Thymus (tissue), 11 donors: ENCODE data around the gene MICAL1. TPM values are rescaled to one million over a fixed set of nuclear protein-coding genes. Genes with fewer than 3 reads are reported as not detected.

Experiments
- DNase-seq, 9 donors: peaks; one replicate each; pipeline ENCODE4 v3.0.0-alpha.2; 2013; ENCODE audit warnings: low spot score in 9 of 9, low read depth in 6 of 9, missing footprints in 1 of 9
- H3K27ac ChIP-seq, 2 donors: one replicate each; pipeline ENCODE4 v1.5.1; 2013; ENCODE audit warnings: control low read depth in 1 of 2, low read depth in 1 of 2, low read length in 1 of 2, mild to moderate bottlenecking in 1 of 2, moderate library complexity in 1 of 2
- H3K27me3 ChIP-seq, 2 donors: one replicate each; pipeline ENCODE4 v1.5.1; 2013; ENCODE audit warnings: low read length in 1 of 2; ENCODE audit not compliant: control insufficient read depth in 2 of 2, insufficient read depth in 1 of 2
- H3K36me3 ChIP-seq, 2 donors: one replicate each; pipeline ENCODE4 v1.5.1; 2013; ENCODE audit warnings: low read length in 1 of 2, mild to moderate bottlenecking in 1 of 2, moderate library complexity in 1 of 2; ENCODE audit not compliant: control insufficient read depth in 2 of 2, insufficient read depth in 2 of 2
- H3K4me1 ChIP-seq, 2 donors: one replicate each; pipeline ENCODE4 v1.5.1; 2013; ENCODE audit warnings: low read length in 2 of 2; ENCODE audit not compliant: control insufficient read depth in 2 of 2, insufficient read depth in 2 of 2
- H3K4me3 ChIP-seq, 2 donors: one replicate each; pipeline ENCODE4 v1.5.1; 2013; ENCODE audit warnings: low read length in 2 of 2, control low read depth in 1 of 2, mild to moderate bottlenecking in 1 of 2
- H3K9me3 ChIP-seq, 2 donors: one replicate each; pipeline ENCODE4 v1.5.1; 2013; ENCODE audit warnings: low read length in 1 of 2, mild to moderate bottlenecking in 1 of 2; ENCODE audit not compliant: control insufficient read depth in 2 of 2, insufficient read depth in 1 of 2
- WGBS: extraction: QIAGEN DNeasy Blood & Tissue Kit; methylation state at CpG from one replicate; pipeline ENCODE4 v1.1.7; 2013; 5-methylcytosine and 5-hydroxymethylcytosine counted together
- polyA plus RNA-seq: library from polyadenylated mRNA; stranded (reverse); fragments of 200-250 nt; gene quantifications from one replicate; pipeline ENCODE4 v1.2.3, GENCODE V29; 2013
- total RNA-seq: library from RNA; stranded (reverse); fragments of 120-200 nt; gene quantifications from one replicate; pipeline ENCODE4 v1.2.4, GENCODE V29; 2013
- donor health status: healthy.

MICAL1 gene
- total and polyA plus RNA-seq, 2 donors, result 27.6 to 118 TPM

GRCh38 chr6:109447087-109447486 lies 8.5 kb downstream of the MICAL1 start:
- no peaks in the 10 kb centered on the region for H3K27me3 ChIP-seq

GRCh38 chr6:109446541-109446940 lies 9.0 kb downstream of the MICAL1 start:
- Histone ChIP-seq H3K36me3 (peaks cover 60 to 62% of the 10 kb centered on the region in 2 donors), H3K4me1 (peaks cover 16 to 26% of the 10 kb centered on the region in 2 donors), H3K9me3 (peaks cover 1 to 4% of the 10 kb centered on the region in 2 donors), H3K27ac (no peak overlapping the region), H3K4me3 (no peak overlapping the region), H3K27me3 (no peaks in the 10 kb centered on the region)
- no peak for DNase-seq
- WGBS, result 75% methylated on average over 8 of the region's 8 CpGs

More at GRCh38 chr6:109447087-109447486, 8.5 kb downstream of the MICAL1 start:
- Histone ChIP-seq H3K9me3 (peaks cover 1 to 4% of the 10 kb centered on the region in 2 donors), H3K27ac (no peak overlapping the region), H3K4me3 (no peak overlapping the region), H3K36me3 (peaks cover 64 to 65% of the 10 kb centered on the region in 2 donors), H3K4me1 (peaks cover 11 to 23% of the 10 kb centered on the region in 2 donors)
- WGBS, result 93% methylated on average over 10 of the region's 10 CpGs
- DNase-seq, result no peak

DNA sequence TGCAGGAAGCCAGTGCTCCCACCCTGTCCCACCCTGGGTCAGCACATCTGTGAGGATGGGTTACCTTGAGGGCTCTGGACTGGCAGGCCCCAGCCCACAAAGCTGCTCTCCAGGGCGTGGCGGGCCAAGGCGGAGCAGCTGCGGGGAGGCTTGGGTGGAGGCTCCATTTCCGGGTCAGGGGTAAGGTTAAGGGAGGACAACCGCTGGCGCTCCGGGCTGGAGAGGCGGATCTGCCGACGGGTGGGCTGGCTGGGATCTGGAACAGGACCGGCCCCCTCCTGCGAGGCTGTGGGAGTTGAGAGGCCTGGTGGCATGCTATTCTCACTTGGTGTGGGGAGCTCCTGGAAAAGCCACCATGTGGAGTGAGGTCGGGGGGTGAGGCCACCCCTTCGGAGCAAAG lies 9.5 kb downstream of the MICAL1 start:
- peaks cover 18 to 31% of the 10 kb centered on the region in 2 donors for H3K4me1 ChIP-seq
- DNase-seq, result no peak
- H3K9me3 ChIP-seq, result peaks cover 1 to 4% of the 10 kb centered on the region in 2 donors
- no peaks in the 10 kb centered on the region for H3K27me3 ChIP-seq
- 96% methylated on average over 15 of the region's 15 CpGs for WGBS
- H3K27ac ChIP-seq, result no peak overlapping the region
- no peak overlapping the region for H3K4me3 ChIP-seq
- H3K36me3 ChIP-seq, result peaks cover 56 to 60% of the 10 kb centered on the region in 2 donors

DNA sequence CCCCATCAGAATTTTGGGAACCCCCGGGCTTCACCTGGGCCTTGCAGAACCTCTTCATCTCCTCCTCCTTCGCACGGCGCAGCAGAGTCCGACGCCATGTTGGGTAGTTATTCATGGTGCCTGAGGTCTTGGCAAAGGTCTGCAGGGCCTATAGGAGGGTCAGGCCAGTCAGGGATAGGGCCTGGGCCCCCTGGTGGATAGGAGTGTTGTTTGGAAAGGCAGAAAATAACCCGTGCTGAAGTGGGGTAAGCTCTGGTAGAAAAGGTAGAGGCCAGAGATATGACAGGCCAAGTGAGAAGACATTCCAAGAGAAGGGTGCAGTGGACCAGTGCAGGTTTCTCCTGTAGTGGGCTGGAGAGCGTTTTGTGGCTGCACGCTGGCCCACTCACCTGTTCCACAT lies 10.2 kb downstream of the MICAL1 start:
- 97% methylated on average over 9 of the region's 9 CpGs for WGBS
- H3K36me3 ChIP-seq, result peaks cover 52 to 60% of the 10 kb centered on the region in 2 donors
- peaks cover 18 to 30% of the 10 kb centered on the region in 2 donors for H3K4me1 ChIP-seq
- no peak for DNase-seq
- no peak overlapping the region for H3K27ac ChIP-seq
- no peaks in the 10 kb centered on the region for H3K27me3 ChIP-seq
- H3K4me3 ChIP-seq, result no peak overlapping the region
- peaks cover 1 to 4% of the 10 kb centered on the region in 2 donors for H3K9me3 ChIP-seq

GRCh38 chr6:109443425-109443950 lies 12.1 kb downstream of the MICAL1 start:
- peaks cover 16 to 28% of the 10 kb centered on the region in 2 donors for H3K4me1 ChIP-seq
- WGBS, result 97% methylated on average over 10 of the region's 10 CpGs
- H3K27ac ChIP-seq, result no peak overlapping the region
- H3K9me3 ChIP-seq, result peaks cover 1 to 4% of the 10 kb centered on the region in 2 donors
- DNase-seq, result no peak
- H3K36me3 ChIP-seq, result peaks cover 51 to 59% of the 10 kb centered on the region in 2 donors
- H3K4me3 ChIP-seq, result no peak overlapping the region
- H3K27me3 ChIP-seq, result peaks cover 0 to 2% of the 10 kb centered on the region in 2 donors

- DNase-seq, result no peak
- Histone ChIP-seq H3K9me3 (peaks cover 0 to 4% of the 10 kb centered on the region in 2 donors), H3K4me3 (no peak overlapping the region), H3K36me3 (peaks cover 51% of the 10 kb centered on the region in 2 donors), H3K4me1 (peaks cover 16 to 28% of the 10 kb centered on the region in 2 donors), H3K27me3 (peaks cover 0 to 2% of the 10 kb centered on the region in 2 donors), H3K27ac (no peak overlapping the region)
- 98% methylated on average over 6 of the region's 6 CpGs for WGBS
Measured at GRCh38 chr6:109442393-109442924, 13.1 kb downstream of the MICAL1 start.

GRCh38 chr6:109441069-109441816 lies 14.3 kb downstream of the MICAL1 start:
- 1% methylated on average over 31 of the region's 31 CpGs for WGBS
- H3K4me3 ChIP-seq, result peak overlapping the region; percentile 63 to 85
- peak overlapping the region; percentile 56 to 82 for H3K27ac ChIP-seq
- peaks cover 16 to 28% of the 10 kb centered on the region in 2 donors for H3K4me1 ChIP-seq
- peaks cover 0 to 4% of the 10 kb centered on the region in 2 donors for H3K9me3 ChIP-seq
- peaks cover 0 to 2% of the 10 kb centered on the region in 2 donors for H3K27me3 ChIP-seq
- DNase-seq, result peak in 5 of 9 donors; percentile 29 to 68 (median 37)
- peaks cover 40% of the 10 kb centered on the region in 2 donors for H3K36me3 ChIP-seq

DNA sequence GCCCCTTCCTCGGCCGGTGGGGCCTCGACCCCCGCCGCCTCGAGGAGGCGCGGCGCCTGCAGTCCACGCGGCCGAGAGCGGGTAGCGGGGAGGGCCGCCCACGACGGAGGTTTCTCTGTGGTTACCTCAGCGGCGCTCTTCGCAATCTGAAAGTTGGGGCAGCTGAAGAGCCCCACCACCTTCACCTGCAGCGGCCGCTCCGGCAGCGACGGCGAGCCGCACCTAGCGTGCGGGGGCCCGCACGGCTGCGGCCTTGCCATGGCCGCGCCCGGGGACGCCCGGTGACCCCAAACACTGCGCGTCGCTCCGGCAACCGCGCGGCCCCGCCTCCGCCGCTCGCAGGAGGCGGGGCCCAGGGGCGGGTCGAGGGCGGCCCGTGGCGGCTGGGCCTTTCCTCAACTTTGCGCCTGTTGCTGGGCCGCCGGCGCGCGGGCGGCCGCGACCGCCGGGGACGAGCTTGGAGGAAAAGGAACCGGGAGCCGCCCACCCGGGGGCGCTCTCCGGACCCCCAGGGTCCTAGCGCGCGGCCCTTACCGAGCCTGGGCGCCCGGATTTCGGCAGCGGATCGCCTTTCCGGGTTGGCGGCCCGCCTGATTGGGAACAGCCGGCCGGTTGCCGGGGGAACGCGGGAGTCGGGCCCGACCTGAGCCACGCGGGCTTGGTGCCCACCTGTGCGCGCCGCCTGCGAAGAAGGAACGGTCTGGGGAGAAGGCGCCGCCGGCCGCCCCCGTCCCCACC lies 15.1 kb downstream of the MICAL1 start, which contains the start of the genes PPIL6 and SMPD2:
TSS of gene PPIL6 (minus strand) at position 298 of the 738 bp plus-strand sequence. CDS start at position 260, 38 bp downstream.
TSS of gene SMPD2 (plus strand) at position 394 of the 738 bp plus-strand sequence. CDS start 398 bp downstream, outside the sequence.
- no peaks in the 10 kb centered on the region for H3K9me3 ChIP-seq
- peaks cover 32% of the 10 kb centered on the region in 2 donors for H3K36me3 ChIP-seq
- peak in 7 of 9 donors; percentile 63 to 89 (median 74) for DNase-seq
- under 1% methylated on average over 102 of the region's 102 CpGs for WGBS
- H3K4me1 ChIP-seq, result peaks cover 16 to 28% of the 10 kb centered on the region in 2 donors
- H3K27ac ChIP-seq, result peak within 1 kb of the TSS; percentile 56 to 82
- H3K4me3 ChIP-seq, result peak within 1 kb of the TSS; percentile 63 to 85
- peaks cover 0 to 2% of the 10 kb centered on the region in 2 donors for H3K27me3 ChIP-seq
